GM23338 (cell line): ENCODE results near the gene XYLT1. TPM values are rescaled to one million over a fixed set of nuclear protein-coding genes. Genes with fewer than 3 reads are reported as not detected.
"Not testable (repeated sequence)": the region's sequence is repeated elsewhere in the genome, so short reads cannot be mapped to it uniquely, and the experiment has no call there.

Experiments
- ATAC-seq: fragments of 200-7000 bp; cut with Tn5 transposase; 3 replicates; pipeline ENCODE4 v1.9.1; 2020
- DNase-seq: peaks from one replicate; pipeline ENCODE4 v3.0.0-alpha.2; 2015; ENCODE audit warnings: low spot score
- H2AFZ ChIP-seq: fragments of 200-600 bp; sonication (generic); 2 replicates; pipeline ENCODE4 v1.8.0; 2016; ENCODE audit warnings: antibody characterized with exemption, mild to moderate bottlenecking, moderate library complexity
- H3F3A ChIP-seq: fragments of 200-600 bp; sonication (generic); replicated peaks from 2 replicates; pipeline ENCODE4 v1.8.0; 2017; ENCODE audit warnings: antibody characterized with exemption, mixed run types, low read depth
- H3K27ac ChIP-seq: fragments of 200-600 bp; sonication (generic); 2 replicates; pipeline ENCODE4 v1.6.1; 2016; ENCODE audit warnings: low read depth
- H3K27me3 ChIP-seq: fragments of 200-600 bp; sonication (generic); 2 replicates; pipeline ENCODE4 v1.8.0; 2016; ENCODE audit warnings: mild to moderate bottlenecking, mixed run types, moderate library complexity; ENCODE audit not compliant: insufficient read depth
- H3K36me3 ChIP-seq: fragments of 200-600 bp; sonication (generic); 2 replicates; pipeline ENCODE4 v1.8.0; 2016; ENCODE audit warnings: mild to moderate bottlenecking; ENCODE audit not compliant: insufficient read depth
- H3K4me1 ChIP-seq: fragments of 200-600 bp; sonication (generic); 2 replicates; pipeline ENCODE4 v1.8.0; 2016; ENCODE audit warnings: mild to moderate bottlenecking, moderate library complexity; ENCODE audit not compliant: insufficient read depth
- H3K4me2 ChIP-seq: fragments of 200-600 bp; sonication (generic); 2 replicates; pipeline ENCODE4 v1.7.1; 2017; ENCODE audit warnings: mixed run types
- H3K4me3 ChIP-seq: fragments of 200-600 bp; sonication (generic); 2 replicates; pipeline ENCODE4 v1.6.1; 2016; ENCODE audit warnings: mixed run types
- H3K79me2 ChIP-seq: fragments of 200-600 bp; sonication (generic); replicated peaks from 2 replicates; pipeline ENCODE4 v1.8.0; 2017; ENCODE audit warnings: mild to moderate bottlenecking; ENCODE audit not compliant: insufficient read depth
- H3K9me2 ChIP-seq: fragments of 200-600 bp; sonication (generic); 2 replicates; pipeline ENCODE4 v1.8.0; 2017; ENCODE audit not compliant: insufficient read depth
- H4K20me1 ChIP-seq: fragments of 200-600 bp; sonication (generic); replicated peaks from 2 replicates; pipeline ENCODE4 v1.8.0; 2017; ENCODE audit warnings: mild to moderate bottlenecking; ENCODE audit not compliant: insufficient read depth
- H3K27ac Mint-ChIP-seq: 2 replicates; pipeline ENCODE4 v1.8.0; 2020; ENCODE audit warnings: inconsistent platforms, mild to moderate bottlenecking, moderate library complexity, mixed read lengths
- H3K27me3 Mint-ChIP-seq: 3 replicates; pipeline ENCODE4 v1.8.0; 2022; ENCODE audit warnings: low read depth, mild to moderate bottlenecking, moderate library complexity, mixed read lengths, inconsistent platforms; ENCODE audit not compliant: insufficient read depth, poor library complexity
- H3K36me3 Mint-ChIP-seq: 3 replicates; pipeline ENCODE4 v1.8.0; 2021; ENCODE audit warnings: low read depth, mild to moderate bottlenecking, inconsistent platforms, moderate library complexity, mixed read lengths
- H3K4me1 Mint-ChIP-seq: 3 replicates; pipeline ENCODE4 v1.8.0; 2020; ENCODE audit warnings: mild to moderate bottlenecking, inconsistent platforms, mixed read lengths
- H3K4me3 Mint-ChIP-seq: 3 replicates; pipeline ENCODE4 v1.8.0; 2021; ENCODE audit warnings: moderate library complexity, mild to moderate bottlenecking, inconsistent platforms, mixed read lengths
- H3K9me3 Mint-ChIP-seq: 3 replicates; pipeline ENCODE4 v1.8.0; 2020; ENCODE audit warnings: moderate library complexity, mild to moderate bottlenecking, inconsistent platforms, mixed read lengths
- EZH2phosphoT487 ChIP-seq: fragments of 200-600 bp; sonication (generic); IDR thresholded peaks from one replicate; pipeline ENCODE4 v1.8.1; 2018; ENCODE audit warnings: antibody characterized with exemption; ENCODE audit not compliant: unreplicated experiment
- JUNB ChIP-seq: IDR thresholded peaks from one replicate; pipeline ENCODE4 v1.6.1; 2016; ENCODE audit warnings: antibody characterized with exemption; ENCODE audit not compliant: unreplicated experiment
- ZNF114 ChIP-seq: fragments of 250-450 bp; sonication (Bioruptor Pico); IDR thresholded peaks from 2 replicates; pipeline ENCODE4 v1.5.0; 2020; ENCODE audit warnings: mild to moderate bottlenecking, moderate library complexity
- ZNF331 ChIP-seq: fragments of 250-450 bp; sonication (Bioruptor Pico); IDR thresholded peaks from 2 replicates; pipeline ENCODE4 v1.5.0; 2020; ENCODE audit warnings: low read depth, mild to moderate bottlenecking, moderate library complexity
- polyA plus RNA-seq: library from polyadenylated mRNA; unstranded; fragments of >200 nt; fragmentation: Nextera tagmentation; extraction: Ambion mirVana; gene quantifications from 2 replicates; pipeline ENCODE4 v1.2.1, GENCODE V29; 2016
- total RNA-seq: library from RNA; depleted of rRNA; stranded (reverse); fragments of >200 nt; shearing (Covaris generic); gene quantifications from 2 replicates; pipeline ENCODE4 v1.2.3, GENCODE V29; 2014
- TF ChIP-seq, protein P1 (sequence below): IDR thresholded peaks from one replicate; pipeline ENCODE4 v1.6.1; 2018; ENCODE audit warnings: antibody characterized with exemption; ENCODE audit not compliant: unreplicated experiment
- TF ChIP-seq, protein P2 (sequence below): IDR thresholded peaks from 2 replicates; pipeline ENCODE4 v1.6.1; 2016; ENCODE audit warnings: antibody characterized with exemption

XYLT1 gene
- total and polyA plus RNA-seq, 2 experiments from 2014 or later = 3.5 to 24.7 TPM

DNA sequence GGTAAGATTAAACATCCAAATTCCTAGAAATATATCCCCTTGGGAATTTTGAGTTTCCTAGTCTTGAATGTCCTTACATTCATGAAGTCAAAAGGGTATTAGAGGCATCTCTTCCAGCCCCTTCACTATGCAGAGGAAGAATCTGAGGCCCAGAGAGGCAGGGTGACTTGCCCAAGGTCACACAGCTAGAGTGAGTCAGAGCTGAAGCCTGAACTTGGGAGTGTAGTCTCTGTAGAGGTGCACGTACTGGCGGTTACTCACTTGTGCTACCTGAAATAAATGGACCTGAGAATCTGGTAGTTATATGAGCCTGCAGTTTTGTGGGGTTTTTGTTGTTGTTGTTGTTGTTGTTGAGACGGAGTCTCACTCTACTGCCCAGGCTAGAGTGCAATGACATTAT lies 164.0 kb downstream of the XYLT1 start (continued):
- TF ChIP-seq, protein P1, sequence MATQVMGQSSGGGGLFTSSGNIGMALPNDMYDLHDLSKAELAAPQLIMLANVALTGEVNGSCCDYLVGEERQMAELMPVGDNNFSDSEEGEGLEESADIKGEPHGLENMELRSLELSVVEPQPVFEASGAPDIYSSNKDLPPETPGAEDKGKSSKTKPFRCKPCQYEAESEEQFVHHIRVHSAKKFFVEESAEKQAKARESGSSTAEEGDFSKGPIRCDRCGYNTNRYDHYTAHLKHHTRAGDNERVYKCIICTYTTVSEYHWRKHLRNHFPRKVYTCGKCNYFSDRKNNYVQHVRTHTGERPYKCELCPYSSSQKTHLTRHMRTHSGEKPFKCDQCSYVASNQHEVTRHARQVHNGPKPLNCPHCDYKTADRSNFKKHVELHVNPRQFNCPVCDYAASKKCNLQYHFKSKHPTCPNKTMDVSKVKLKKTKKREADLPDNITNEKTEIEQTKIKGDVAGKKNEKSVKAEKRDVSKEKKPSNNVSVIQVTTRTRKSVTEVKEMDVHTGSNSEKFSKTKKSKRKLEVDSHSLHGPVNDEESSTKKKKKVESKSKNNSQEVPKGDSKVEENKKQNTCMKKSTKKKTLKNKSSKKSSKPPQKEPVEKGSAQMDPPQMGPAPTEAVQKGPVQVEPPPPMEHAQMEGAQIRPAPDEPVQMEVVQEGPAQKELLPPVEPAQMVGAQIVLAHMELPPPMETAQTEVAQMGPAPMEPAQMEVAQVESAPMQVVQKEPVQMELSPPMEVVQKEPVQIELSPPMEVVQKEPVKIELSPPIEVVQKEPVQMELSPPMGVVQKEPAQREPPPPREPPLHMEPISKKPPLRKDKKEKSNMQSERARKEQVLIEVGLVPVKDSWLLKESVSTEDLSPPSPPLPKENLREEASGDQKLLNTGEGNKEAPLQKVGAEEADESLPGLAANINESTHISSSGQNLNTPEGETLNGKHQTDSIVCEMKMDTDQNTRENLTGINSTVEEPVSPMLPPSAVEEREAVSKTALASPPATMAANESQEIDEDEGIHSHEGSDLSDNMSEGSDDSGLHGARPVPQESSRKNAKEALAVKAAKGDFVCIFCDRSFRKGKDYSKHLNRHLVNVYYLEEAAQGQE = no peak
- TF ChIP-seq EZH2phosphoT487 (no peak), ZNF114 (CRISPR knock-in tag) (no peak)

DNA sequence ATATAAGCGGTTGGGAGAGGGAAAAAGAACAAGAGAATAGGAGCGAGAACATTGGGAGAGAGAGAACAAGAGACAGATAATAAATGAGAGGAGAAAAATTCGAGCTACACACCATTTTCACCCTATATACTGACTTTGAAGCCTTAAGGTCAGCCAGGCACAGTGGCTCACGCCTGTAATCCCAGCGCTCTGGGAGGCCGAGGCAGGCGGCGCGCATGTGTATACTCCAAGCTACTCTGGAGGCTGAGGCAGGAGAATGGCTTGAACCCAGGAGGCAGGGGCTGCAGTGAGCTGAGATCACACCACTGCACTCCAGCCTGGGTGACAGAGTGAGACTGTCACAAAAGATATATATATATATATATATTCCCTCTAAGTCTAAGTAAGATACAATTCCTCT lies 164.5 kb downstream of the XYLT1 start:
- H3K9me3 Mint-ChIP-seq, H4K20me1 ChIP-seq, H2AFZ ChIP-seq, H3K27me3 ChIP-seq, H3K4me3 ChIP-seq, DNase-seq, H3K36me3 Mint-ChIP-seq, H3F3A ChIP-seq, H3K9me2 ChIP-seq, H3K4me3 Mint-ChIP-seq, ATAC-seq, H3K27me3 Mint-ChIP-seq, H3K27ac ChIP-seq, H3K4me2 ChIP-seq, H3K27ac Mint-ChIP-seq, H3K79me2 ChIP-seq, H3K36me3 ChIP-seq: not testable (repeated sequence)
- peaks cover 62% of the 10 kb centered on the region for H3K4me1 Mint-ChIP-seq
- H3K4me1 ChIP-seq = peaks cover 39% of the 10 kb centered on the region

DNA sequence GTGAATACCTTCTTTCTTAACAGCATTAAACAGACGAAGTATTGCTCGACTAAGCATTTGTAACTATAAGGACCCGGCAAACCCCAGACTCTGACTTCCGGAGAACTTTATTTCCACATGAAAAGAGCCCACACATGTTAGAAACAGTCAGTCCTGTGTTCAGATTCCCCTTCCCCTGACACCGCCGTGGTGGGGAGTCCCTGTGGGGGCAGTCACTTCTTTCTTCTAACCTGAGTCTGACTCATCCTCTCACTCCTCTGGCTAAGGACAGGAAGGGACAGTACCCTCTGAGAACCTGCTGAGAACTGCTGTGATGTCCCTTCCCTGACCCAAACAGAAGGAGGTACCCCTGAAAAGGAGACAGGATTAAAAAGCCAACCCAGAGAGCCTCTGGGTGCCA lies 165.1 kb downstream of the XYLT1 start:
- no peaks in the 10 kb centered on the region for H3K9me2 ChIP-seq
- 0 out of 2 replicates have a peak, but pooled peaks cover 5% of the 10 kb centered on the region for H3K79me2 ChIP-seq
- DNase-seq = no peak
- peak; percentile 29; the same call in 2 of the 3 replicates for ATAC-seq
- H3K4me3 ChIP-seq = no peak overlapping the region
- peaks cover 6% of the 10 kb centered on the region for H3K27me3 Mint-ChIP-seq
- H3K9me3 Mint-ChIP-seq = no peaks in the 10 kb centered on the region
- no peaks in the 10 kb centered on the region for H3F3A ChIP-seq
- no peak overlapping the region for H3K4me3 Mint-ChIP-seq
- no peaks in the 10 kb centered on the region for H3K36me3 Mint-ChIP-seq
- H3K27ac Mint-ChIP-seq = no peak overlapping the region
- no peaks in the 10 kb centered on the region for H4K20me1 ChIP-seq
- H3K4me1 ChIP-seq = peaks cover 44% of the 10 kb centered on the region
- H3K4me2 ChIP-seq = 0 out of 2 replicates have a peak overlapping the region, but pooled peaks have one; percentile 29
- H3K36me3 ChIP-seq = no peaks in the 10 kb centered on the region
- no peak for TF ChIP-seq JUNB
- TF ChIP-seq ZNF331 (CRISPR knock-in tag) = no peak
- TF ChIP-seq, protein P2, sequence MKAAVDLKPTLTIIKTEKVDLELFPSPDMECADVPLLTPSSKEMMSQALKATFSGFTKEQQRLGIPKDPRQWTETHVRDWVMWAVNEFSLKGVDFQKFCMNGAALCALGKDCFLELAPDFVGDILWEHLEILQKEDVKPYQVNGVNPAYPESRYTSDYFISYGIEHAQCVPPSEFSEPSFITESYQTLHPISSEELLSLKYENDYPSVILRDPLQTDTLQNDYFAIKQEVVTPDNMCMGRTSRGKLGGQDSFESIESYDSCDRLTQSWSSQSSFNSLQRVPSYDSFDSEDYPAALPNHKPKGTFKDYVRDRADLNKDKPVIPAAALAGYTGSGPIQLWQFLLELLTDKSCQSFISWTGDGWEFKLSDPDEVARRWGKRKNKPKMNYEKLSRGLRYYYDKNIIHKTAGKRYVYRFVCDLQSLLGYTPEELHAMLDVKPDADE = no peak
- peaks cover 65% of the 10 kb centered on the region for H3K4me1 Mint-ChIP-seq
- no peaks in the 10 kb centered on the region for H3K27me3 ChIP-seq
- H2AFZ ChIP-seq = no peak overlapping the region
- no peak overlapping the region for H3K27ac ChIP-seq
